Measurements from ENCODE around the gene RCAN2.

The RCAN2 gene

DNA sequence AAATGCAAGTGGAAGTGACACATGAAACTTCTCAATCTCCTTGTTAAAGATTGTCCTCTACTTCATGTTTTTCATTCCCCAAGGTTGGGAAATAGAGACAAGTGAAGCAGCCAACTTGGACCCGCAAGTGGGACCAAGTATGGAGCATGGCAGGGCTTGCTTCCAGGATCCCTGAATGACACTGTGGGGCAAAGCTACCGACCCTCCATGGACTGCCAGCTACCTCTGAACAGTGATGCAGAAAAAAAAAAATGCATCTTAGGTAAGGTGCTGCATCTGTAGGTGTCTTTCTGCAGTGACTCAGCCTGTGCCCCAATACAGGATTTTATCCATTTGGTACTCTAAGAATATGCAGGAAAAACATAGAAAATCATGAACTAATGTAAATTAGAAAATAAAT, 201.4 kb downstream of the RCAN2 start:
- no peak for DNase-seq

DNA sequence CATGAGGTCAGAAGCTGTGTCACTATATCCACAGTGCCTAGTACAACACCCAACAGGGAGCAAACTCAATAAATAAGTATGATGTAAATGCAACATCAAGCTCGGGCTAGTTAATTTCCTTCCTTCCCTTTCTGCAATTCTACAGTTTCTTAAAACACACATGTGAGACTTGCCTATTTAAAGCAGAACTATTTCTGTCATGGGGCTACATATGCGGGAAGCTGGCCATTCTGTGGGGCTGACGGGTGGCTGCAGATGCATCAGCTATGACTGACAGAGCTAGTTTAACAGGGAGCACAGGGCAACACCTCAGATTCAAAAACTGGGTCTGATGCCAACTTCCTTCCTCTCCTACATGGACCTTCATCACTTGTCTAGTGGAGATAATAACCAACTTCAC, 202.4 kb downstream of the RCAN2 start:
- DNase-seq, result peak in 2 of 4 experiments; percentile 6 to 17

DNA sequence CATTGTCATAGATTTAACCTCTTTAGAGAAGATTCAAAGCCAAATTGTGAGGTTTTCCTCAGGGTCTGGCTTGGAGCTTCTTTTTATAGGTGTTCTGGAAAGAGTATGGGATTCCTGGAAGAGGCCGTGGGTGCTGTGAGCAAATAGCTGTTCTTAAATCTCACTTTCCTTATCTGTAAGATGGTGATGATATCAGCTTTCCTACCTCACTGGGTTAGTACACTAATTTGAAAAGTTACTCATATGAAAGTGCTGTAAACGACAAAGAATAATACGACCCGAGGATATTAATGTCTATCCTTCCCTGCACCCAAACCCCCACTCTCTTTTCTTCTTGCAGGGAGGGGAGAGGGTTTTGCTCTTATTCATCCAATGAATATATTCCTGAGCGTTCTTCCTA, 203.6 kb downstream of the RCAN2 start:
- no peak for DNase-seq

DNA sequence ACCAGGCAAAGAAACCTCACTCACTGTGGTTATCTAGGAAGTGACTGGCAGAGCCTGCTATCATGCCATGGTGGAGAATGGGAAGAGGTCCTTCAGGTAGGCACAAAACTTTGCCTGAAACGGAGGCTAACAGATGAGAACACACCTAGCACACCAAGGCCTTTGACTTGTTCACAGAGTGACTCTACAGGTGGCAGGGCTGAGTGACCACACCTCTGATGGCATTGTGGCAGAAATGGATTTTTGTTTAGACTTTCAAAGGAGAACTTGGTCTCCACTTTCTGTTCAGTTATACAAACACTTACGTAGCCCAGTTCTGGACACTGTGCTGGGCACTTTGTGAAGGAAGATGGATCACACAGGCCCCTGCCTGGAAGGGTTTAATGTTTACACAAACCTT, 204.2 kb downstream of the RCAN2 start:
- no peak for DNase-seq

GRCh38 chr6:46284475-46284874, 206.8 kb downstream of the RCAN2 start:
- DNase-seq, result no peak

DNA sequence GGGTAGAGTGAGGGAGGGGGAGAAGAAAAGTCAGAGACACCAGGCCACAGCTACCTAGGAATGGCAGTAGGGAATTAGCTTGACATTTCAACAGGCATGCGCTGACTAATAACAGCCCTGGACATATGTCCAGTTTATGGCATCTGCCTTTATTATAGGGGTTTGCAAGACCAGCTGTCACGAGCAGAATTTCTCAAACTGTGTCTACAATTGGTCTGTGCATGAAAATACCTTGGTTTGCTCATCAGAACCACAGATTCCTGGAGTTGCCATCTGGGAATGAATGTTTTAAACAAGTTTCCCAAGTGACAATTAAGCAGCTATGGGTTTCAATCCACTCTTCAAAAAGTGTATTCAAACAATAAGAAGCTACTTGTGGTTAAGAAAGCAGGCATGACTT, 210.1 kb downstream of the RCAN2 start:
- no peak for DNase-seq

DNA sequence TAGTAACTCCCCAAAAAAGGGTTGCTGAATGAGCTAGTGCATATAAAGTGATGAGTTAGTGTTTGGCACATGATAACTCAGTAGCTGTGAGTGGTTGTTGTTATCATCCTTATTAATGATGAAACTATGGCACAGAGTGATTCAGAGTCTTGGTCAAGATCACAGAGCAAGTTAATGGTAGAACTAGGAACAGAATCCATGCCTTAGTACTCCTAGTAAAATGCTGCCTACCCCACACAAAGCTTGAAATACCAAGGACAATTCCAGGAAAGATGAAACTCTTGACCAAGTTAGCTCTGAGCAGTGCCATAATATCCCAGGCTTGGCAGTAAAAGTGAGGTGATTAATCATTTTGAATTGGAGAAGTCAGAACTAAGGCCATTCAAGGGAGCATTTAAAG, 211.4 kb downstream of the RCAN2 start:
- DNase-seq, result no peak

GRCh38 chr6:46276576-46277142, 214.6 kb downstream of the RCAN2 start:
- DNase-seq, result no peak

- no peak for DNase-seq
Measured at GRCh38 chr6:46274502-46274901, 216.7 kb downstream of the RCAN2 start.

DNA sequence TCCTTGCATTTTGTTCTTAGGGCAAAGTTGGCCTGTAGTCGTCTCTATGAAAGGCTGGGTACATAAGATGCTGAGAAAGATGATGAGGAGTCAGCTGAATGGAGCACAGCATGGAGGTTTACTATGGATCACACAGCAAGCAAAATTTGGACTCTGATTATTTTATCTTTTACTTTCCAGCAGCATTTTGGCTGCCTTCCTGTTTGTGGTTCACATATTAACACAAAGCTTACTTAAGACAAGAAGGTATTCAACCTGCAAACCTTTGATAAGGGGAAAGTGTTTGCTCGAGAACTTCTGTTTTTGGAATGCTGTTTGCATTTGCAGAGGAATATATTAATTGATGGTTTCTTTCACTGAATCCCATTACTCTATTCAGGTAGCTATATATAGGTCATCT, 217.3 kb downstream of the RCAN2 start:
- no peak for DNase-seq

- no peak for DNase-seq
Measured at GRCh38 chr6:46271728-46272127, 219.5 kb downstream of the RCAN2 start.

- DNase-seq, result no peak
Measured at GRCh38 chr6:46271107-46271506, 220.1 kb downstream of the RCAN2 start.

- no peak for DNase-seq
Measured at GRCh38 chr6:46270336-46270735, 220.9 kb downstream of the RCAN2 start.

DNA sequence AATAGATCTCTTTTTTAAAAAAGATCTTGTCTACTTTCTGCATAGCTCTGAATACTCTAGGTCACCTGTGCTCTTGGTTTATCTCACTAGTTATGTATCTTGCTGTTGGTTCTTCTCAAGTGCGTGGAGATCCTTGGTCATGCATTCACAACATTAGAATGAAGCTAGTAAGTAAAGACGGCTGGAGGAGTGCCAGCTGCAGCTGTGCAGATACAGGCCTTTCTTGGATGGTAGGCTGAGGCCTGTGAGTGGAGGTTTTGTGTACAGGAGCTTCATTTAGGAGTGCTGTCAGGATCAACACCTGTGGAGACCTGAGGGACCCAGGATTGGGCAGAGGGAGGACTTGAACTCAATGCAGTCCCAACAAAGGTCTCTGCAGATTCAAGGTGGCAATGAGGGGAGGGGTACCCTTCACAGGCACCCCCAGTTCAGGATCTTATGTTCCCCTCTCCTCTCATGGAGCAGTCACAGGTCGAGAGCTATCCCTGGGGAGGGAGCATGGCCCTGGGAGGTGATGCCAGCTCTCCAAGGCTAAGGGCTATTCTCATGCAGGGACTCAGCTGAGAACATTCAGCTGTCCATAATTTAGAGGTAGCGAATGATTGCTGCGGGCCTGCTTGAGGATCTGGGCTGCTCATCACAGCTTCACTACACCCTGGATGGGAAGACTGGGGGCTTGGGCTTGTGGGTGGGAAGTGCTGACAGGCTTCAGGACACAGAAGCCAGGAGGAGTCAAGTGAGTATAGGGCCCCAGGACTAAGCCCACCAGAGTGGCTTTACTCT, 221.6 kb downstream of the RCAN2 start:
- no peak for DNase-seq

DNA sequence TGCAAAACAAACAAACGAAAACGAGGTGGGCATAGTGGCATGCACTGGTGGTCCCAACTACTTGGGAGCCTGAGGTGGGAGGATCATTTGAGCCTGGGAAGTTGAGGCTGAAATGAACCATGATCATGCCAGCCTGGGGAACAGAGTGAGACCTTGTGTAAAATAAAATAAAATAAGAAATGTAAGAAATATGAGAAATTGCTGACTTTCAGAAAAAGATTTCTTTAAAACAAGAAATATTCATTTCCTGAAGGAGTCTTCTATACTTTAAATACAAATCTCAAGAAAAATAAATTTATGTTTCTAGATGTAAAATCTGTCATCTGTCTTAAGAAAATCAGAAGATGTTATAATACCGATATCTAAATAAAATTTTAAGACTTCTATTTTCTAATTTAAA, 223.7 kb downstream of the RCAN2 start:
- no peak for DNase-seq

GRCh38 chr6:46265373-46265772, 225.9 kb downstream of the RCAN2 start:
- no peak for DNase-seq

DNA sequence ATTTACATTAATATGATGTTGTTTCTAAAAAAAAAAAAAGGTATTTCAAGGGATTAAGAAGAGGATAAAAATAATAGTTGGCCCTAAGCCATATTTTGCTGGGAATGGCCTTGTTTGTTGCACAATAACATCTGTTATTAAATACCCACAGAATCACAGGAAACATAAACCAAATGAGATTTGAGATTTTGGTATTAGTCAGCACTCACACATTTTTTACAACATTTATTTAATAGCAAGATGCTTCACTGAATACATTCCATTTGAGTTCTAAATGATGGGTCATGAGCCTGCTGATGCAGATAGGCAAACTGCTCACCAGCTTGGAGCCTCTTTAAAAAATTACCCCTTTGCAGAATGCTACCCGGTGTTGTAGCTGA, 227.6 kb downstream of the RCAN2 start:
- no peak for DNase-seq

- no peak for DNase-seq
Measured at GRCh38 chr6:46262928-46263706, 228.1 kb downstream of the RCAN2 start.

- no peak for DNase-seq
Measured at GRCh38 chr6:46258249-46258648, 233.0 kb downstream of the RCAN2 start.

- DNase-seq, result no peak
Measured at GRCh38 chr6:46255528-46255927, 235.7 kb downstream of the RCAN2 start.

- no peak for DNase-seq
Measured at GRCh38 chr6:46254946-46255345, 236.3 kb downstream of the RCAN2 start.

- no peak for DNase-seq
Measured at GRCh38 chr6:46254331-46254730, 236.9 kb downstream of the RCAN2 start.

DNA sequence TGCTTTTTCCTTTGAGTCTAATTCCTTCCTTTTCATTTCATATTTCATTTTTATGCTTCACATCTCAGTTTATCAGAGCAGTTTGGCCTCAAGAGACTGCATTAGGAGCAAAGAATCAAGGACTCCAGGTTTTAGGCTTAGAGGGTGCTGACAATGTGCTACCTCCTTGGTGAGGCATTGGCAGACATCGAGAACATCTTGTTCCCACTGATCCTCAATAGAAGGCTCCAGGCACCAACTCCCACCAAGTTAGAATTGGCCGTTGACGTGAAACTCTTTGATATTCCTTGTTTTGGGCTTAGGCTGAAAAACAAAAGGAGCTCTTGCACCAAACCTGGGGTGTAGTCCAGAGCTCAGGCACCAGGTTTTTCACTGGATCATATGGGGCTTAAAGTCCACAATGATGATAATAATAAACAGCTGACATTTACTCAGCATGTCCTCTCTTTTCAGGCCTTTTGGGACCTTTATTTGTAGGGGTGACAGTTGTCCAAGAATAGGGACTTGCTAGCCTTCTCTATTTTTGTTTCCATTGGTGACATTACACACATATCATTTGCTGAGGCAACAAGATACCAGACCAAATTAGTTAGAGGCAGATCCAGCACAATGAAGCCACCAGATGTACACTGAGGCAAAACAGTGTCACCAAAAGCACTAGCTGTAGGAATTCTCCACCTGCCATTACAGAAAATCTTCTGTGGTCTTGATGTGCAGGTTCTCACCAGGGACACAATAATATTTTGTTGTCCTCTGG, 239.5 kb downstream of the RCAN2 start:
- DNase-seq, result no peak
